Fibroblast of villous mesenchyme (primary cell): Measurements from ENCODE around the gene STX12. TPM values are rescaled to one million over a fixed set of nuclear protein-coding genes. Genes with fewer than 3 reads are reported as not detected.
A peak's percentile ranks its signal among the peaks of the same experiment; 100 is the strongest.

Experiments
- DNase-seq: peaks from one replicate; pipeline ENCODE4 v3.0.0-alpha.2; 2010; ENCODE audit warnings: low read depth
- H3K4me3 ChIP-seq: 2 replicates; pipeline ENCODE4 v1.5.1; 2011; ENCODE audit warnings: low read depth, mild to moderate bottlenecking, low read length
- total RNA-seq: library from RNA; depleted of rRNA; stranded (reverse); fragments of >200 nt; gene quantifications from 2 replicates; pipeline ENCODE4 v1.2.3, GENCODE V29; 2012
- TF ChIP-seq, protein P1 (sequence below): IDR thresholded peaks from 2 replicates; pipeline ENCODE4 v1.5.1; 2012; ENCODE audit warnings: low read depth, mild to moderate bottlenecking, low read length; ENCODE audit not compliant: insufficient read depth

Gene STX12
- total RNA-seq, 1 donor = 95.4 TPM

DNA sequence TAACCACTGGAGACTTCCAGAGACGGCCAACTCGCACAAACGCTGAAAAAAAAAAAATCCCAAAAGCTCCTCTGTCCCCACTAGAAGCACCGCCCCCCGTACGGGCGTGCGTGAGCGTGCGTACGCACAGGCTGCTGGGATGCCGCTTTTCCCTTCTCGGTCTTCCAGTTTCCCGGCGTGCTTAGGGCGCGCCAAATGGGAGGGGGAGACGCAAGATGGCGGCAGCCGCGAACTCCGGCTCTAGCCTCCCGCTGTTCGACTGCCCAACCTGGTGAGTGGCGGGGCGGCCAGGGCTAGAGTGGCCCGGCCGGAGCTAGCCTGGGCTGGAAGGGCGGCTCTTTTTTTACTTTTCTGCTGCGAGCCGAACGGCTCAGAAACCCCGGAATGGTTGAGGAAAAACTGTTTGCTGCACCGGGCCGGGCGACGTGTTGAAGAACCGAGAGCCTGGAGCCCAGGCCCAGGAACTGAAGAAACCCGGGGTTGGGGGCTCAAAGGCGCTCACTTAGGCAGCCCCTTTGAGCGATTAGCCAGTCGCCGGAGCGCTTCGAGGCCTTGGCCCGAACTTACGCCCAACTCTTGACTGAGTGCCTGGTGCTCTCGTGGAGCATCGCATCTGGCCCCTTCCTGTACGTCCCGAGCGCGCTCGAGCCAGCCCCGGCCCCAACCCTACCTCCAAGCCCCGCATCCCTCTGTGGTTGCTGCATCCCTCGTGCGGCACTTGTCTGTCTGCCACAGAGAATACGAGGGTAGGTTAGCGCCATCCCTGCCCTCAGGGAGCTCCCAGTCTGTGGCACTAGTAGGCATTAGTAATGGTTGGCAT is 57.8 kb downstream of the STX12 start, which contains the start of gene PPP1R8:
PPP1R8 (plus strand) TSS at position 162 of the 820 bp plus-strand sequence; CDS start at position 216, 54 bp downstream.
- peak within 1 kb of the TSS; percentile 96 for H3K4me3 ChIP-seq
- DNase-seq = peak; percentile 96
- TF ChIP-seq, protein P1, sequence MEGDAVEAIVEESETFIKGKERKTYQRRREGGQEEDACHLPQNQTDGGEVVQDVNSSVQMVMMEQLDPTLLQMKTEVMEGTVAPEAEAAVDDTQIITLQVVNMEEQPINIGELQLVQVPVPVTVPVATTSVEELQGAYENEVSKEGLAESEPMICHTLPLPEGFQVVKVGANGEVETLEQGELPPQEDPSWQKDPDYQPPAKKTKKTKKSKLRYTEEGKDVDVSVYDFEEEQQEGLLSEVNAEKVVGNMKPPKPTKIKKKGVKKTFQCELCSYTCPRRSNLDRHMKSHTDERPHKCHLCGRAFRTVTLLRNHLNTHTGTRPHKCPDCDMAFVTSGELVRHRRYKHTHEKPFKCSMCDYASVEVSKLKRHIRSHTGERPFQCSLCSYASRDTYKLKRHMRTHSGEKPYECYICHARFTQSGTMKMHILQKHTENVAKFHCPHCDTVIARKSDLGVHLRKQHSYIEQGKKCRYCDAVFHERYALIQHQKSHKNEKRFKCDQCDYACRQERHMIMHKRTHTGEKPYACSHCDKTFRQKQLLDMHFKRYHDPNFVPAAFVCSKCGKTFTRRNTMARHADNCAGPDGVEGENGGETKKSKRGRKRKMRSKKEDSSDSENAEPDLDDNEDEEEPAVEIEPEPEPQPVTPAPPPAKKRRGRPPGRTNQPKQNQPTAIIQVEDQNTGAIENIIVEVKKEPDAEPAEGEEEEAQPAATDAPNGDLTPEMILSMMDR = no peak

DNA sequence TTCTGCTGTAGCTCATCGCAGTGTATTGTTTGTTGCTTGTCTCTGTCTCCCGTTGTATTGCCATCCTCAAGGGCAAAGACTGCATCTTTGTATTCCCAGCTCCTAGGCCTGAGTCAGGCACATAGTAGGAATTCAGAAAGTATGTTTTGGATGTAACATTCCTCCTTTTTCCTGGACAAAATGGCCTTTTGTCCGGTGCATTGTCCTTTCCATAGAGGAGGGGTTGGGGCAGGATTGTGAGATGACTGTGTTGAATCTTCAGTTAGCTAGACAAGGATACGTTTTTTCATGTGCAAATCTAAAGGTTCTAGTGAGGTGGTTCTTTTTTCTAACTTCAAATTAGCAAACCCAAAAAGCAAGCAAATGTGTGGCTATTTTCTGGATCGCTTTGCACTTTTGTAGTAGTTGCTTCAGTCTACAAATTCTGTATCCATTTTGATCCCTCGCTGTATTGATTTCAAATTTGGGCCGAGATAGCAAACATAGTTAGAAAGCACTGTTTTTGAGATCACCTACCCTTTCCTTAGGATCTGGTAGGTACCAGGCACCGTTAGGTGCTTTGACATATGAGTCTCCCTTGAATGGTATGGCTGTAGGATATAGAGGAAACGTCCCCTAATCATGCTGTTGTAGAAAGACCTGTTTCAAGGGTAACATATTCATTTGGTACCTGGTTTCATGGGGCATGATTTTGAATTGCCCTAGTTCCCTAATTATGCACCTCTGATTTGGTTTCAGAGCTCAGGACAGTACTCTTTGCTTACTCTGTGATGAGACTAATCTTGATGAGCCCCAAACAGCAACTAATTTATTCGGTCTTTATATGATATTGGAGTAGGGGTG is 58.8 kb downstream of the STX12 start:
- TF ChIP-seq, protein P1 = no peak
- no peak for DNase-seq
- H3K4me3 ChIP-seq = peak overlapping the region; percentile 96

DNA sequence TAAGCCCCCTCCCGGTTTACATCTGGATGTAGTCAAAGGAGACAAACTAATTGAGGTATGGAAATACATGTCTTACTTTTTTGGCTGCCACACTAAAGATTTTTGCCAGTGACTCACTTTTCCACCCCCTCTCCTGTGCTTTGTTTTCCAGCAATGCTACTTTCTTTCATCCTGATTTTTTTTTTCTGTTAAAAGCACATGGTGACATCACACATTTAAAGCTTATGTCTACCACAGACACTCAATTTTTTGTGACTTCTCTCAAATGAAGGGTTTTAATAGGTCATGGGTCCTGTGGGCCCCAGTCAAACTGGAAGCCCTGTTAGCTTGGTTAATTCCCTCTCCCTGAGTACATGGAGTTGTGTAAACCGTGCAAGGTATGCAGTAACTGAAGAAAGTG is 59.7 kb downstream of the STX12 start:
- TF ChIP-seq, protein P1 = no peak
- DNase-seq = peak; percentile 13
- H3K4me3 ChIP-seq = no peak overlapping the region

DNA sequence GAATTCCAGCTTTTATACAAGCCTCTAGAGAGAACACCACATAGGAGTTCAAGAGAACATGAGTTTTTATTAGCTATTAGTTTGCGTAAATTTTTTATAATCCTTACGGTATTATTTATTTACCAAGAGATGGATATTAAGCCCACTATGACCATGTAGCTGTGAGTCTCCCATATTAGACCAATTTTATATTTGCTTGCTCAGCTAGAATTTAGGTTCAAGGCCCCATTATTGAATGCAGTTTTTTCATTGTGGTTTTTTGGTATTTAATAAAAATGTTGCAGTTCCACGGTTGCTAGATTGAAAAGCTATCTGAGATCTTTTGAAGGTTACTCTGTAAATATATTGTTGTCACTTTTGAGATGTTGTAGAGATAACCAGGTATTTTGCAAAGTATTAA is 60.5 kb downstream of the STX12 start:
- DNase-seq = no peak
- TF ChIP-seq, protein P1 = no peak
- no peak overlapping the region for H3K4me3 ChIP-seq

DNA sequence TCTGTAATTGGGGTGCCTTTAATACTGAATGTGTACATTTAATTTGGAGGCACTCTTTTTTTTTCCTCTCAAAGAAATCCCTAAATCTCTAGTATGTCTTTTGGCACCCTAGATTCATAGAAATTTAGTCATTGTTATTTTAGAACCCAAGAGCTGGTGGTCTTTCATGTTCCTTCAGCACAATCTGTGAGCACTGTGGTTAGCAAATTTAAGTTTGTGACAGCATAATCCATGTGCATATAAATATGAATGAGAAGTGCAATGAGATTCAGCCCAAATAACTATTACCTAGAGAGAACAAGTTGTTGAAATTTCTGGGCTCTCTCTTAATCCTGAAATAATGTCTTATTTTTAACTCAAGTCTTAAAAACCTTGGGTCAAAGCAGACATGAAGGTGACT is 62.0 kb downstream of the STX12 start:
- no peak overlapping the region for H3K4me3 ChIP-seq
- TF ChIP-seq, protein P1 = no peak
- no peak for DNase-seq

DNA sequence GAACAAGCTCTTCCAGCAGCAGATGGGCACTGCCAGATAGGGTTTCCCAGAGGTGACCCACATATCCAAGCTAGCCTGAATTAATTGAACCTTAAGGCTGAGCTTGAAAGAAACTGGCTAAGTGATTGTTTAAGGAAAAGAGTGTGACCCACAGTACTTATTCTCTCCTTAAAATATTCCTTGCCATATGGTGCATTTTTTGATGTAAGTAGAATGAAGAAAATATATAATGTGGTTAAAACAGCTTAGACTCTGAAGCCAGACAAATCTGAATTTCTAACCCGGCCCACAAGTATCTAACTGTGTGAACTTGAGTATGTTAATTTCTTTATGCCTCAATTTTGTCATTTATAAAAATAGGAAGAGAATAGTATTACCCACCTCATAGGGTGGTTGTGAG is 62.5 kb downstream of the STX12 start:
- no peak overlapping the region for H3K4me3 ChIP-seq
- DNase-seq = no peak
- TF ChIP-seq, protein P1 = no peak
